HepG2 (cell line): ENCODE data around the gene EFNA2. TPM values are rescaled to one million over a fixed set of nuclear protein-coding genes. Genes with fewer than 3 reads are reported as not detected.
A peak's percentile ranks its signal among the peaks of the same experiment; 100 is the strongest.

Experiments used
- AGO2 ChIP-seq: fragments of 200-400 bp; formaldehyde crosslinking; optimal IDR thresholded peaks from 2 replicates; pipeline ENCODE3; 2017; ENCODE audit warnings: mild to moderate bottlenecking, low read depth, low read length, moderate library complexity
- AHR ChIP-seq: IDR thresholded peaks from 2 replicates; pipeline ENCODE4 v1.6.1; 2018; ENCODE audit warnings: missing genetic modification reagents, missing compliant biosample characterization
- BCL6 ChIP-seq: IDR thresholded peaks from 2 replicates; pipeline ENCODE4 v1.6.1; 2016; ENCODE audit warnings: missing genetic modification reagents, missing compliant biosample characterization
- CHD2 ChIP-seq: IDR thresholded peaks from 2 replicates; pipeline ENCODE4 v1.6.1; 2011; ENCODE audit warnings: low read depth, low read length, improper control_type of control experiment
- CHD4 ChIP-seq: fragments of 200-600 bp; sonication (generic); IDR thresholded peaks from 2 replicates; pipeline ENCODE4 v1.7.0; 2017; ENCODE audit warnings: mild to moderate bottlenecking, low read length, borderline replicate concordance
- DMAP1 ChIP-seq: IDR thresholded peaks from 2 replicates; pipeline ENCODE4 v1.6.1; 2016
- FOSL1 ChIP-seq: sonication (generic); formaldehyde crosslinking; IDR thresholded peaks from 2 replicates; pipeline ENCODE4 v1.9.0; 2021; ENCODE audit warnings: missing genetic modification reagents, borderline replicate concordance
- GABPB1 ChIP-seq: IDR thresholded peaks from 2 replicates; pipeline ENCODE4 v1.6.1; 2016; ENCODE audit warnings: mild to moderate bottlenecking, missing genetic modification reagents, moderate library complexity, missing compliant biosample characterization
- JUND ChIP-seq: sonication (generic); formaldehyde crosslinking; IDR thresholded peaks from 2 replicates; pipeline ENCODE4 v1.8.0; 2022; ENCODE audit warnings: mild to moderate bottlenecking, missing genetic modification reagents
- KLF11 ChIP-seq: IDR thresholded peaks from 2 replicates; pipeline ENCODE4 v1.6.1; 2016; ENCODE audit warnings: missing compliant biosample characterization
- KLF15 ChIP-seq: sonication (generic); formaldehyde crosslinking; IDR thresholded peaks from 2 replicates; pipeline ENCODE4 v1.8.1; 2023; ENCODE audit warnings: borderline replicate concordance, mild to moderate bottlenecking, inconsistent platforms, missing genetic modification reagents, mixed read lengths
- ONECUT2 ChIP-seq: sonication (generic); formaldehyde crosslinking; IDR thresholded peaks from 2 replicates; pipeline ENCODE4 v1.4.0; 2020; ENCODE audit warnings: missing genetic modification reagents
- PHF21A ChIP-seq: sonication (generic); formaldehyde crosslinking; IDR thresholded peaks from 2 replicates; pipeline ENCODE4 v1.5.0; 2020; ENCODE audit warnings: mild to moderate bottlenecking, missing genetic modification reagents
- SP5 ChIP-seq: IDR thresholded peaks from 2 replicates; pipeline ENCODE4 v1.6.1; 2016; ENCODE audit warnings: low read depth, borderline replicate concordance
- ZFY ChIP-seq: sonication (generic); formaldehyde crosslinking; IDR thresholded peaks from 2 replicates; pipeline ENCODE4 v1.4.0; 2020; ENCODE audit warnings: missing genetic modification reagents
- ZNF205 ChIP-seq: IDR thresholded peaks from 2 replicates; pipeline ENCODE4 v1.6.1; 2018; ENCODE audit warnings: missing biosample characterization, missing genetic modification reagents
- ZNF329 ChIP-seq: sonication (generic); formaldehyde crosslinking; IDR thresholded peaks from 2 replicates; pipeline ENCODE4 v1.9.0; 2021; ENCODE audit warnings: low read depth, mild to moderate bottlenecking, missing genetic modification reagents
- ZNF383 ChIP-seq: sonication (generic); formaldehyde crosslinking; IDR thresholded peaks from 2 replicates; pipeline ENCODE4 v1.4.0; 2020; ENCODE audit warnings: missing genetic modification reagents, mild to moderate bottlenecking, borderline replicate concordance
- ZNF597 ChIP-seq: sonication (generic); formaldehyde crosslinking; IDR thresholded peaks from 2 replicates; pipeline ENCODE4 v1.5.0; 2020; ENCODE audit warnings: missing genetic modification reagents
- ZNF605 ChIP-seq: sonication (generic); formaldehyde crosslinking; IDR thresholded peaks from 2 replicates; pipeline ENCODE4 v1.8.0; 2022; ENCODE audit warnings: mild to moderate bottlenecking, missing genetic modification reagents
- ZNF672 ChIP-seq: sonication (generic); formaldehyde crosslinking; IDR thresholded peaks from 2 replicates; pipeline ENCODE4 v1.8.1; 2022; ENCODE audit warnings: missing genetic modification reagents
- ZNF737 ChIP-seq: sonication (generic); formaldehyde crosslinking; IDR thresholded peaks from 2 replicates; pipeline ENCODE4 v1.5.0; 2020; ENCODE audit warnings: missing genetic modification reagents, mild to moderate bottlenecking, borderline replicate concordance
- ZNF747 ChIP-seq: sonication (generic); formaldehyde crosslinking; IDR thresholded peaks from 2 replicates; pipeline ENCODE4 v1.8.1; 2023; ENCODE audit warnings: missing genetic modification reagents, mild to moderate bottlenecking, borderline replicate concordance
- ZSCAN31 ChIP-seq: sonication (generic); formaldehyde crosslinking; IDR thresholded peaks from 2 replicates; pipeline ENCODE4 v1.5.0; 2020; ENCODE audit warnings: low read depth, mild to moderate bottlenecking, missing genetic modification reagents
- ZZZ3 ChIP-seq: sonication (generic); formaldehyde crosslinking; IDR thresholded peaks from 2 replicates; pipeline ENCODE4 v1.4.0; 2020; ENCODE audit warnings: missing genetic modification reagents, mild to moderate bottlenecking, borderline replicate concordance
- polyA plus RNA-seq, 8 experiments: library from polyadenylated mRNA; depleted of rRNA in 3 of 8; stranded (reverse) in 7 of 8; unstranded in 1 of 8; fragments of >200 nt; fragmentation: Illumina TruSeq in 4 of 8; extraction: Trizol in 4 of 8; gene quantifications; 2 replicates each; pipeline versions ENCODE4 v1.2.1 to v1.2.3, GENCODE V29; 2011 to 2016; ENCODE audit warnings: low read depth in 4 of 8, missing spikeins in 1 of 8, mixed read lengths in 1 of 8; ENCODE audit not compliant: insufficient read depth in 1 of 8
- total RNA-seq, 5 experiments: library from RNA; depleted of rRNA; stranded (reverse); fragments of >200 nt; fragmentation: Illumina TruSeq; extraction: Trizol; gene quantifications; 2 replicates each; pipeline ENCODE4 v1.2.3, GENCODE V29; 2016; ENCODE audit warnings: low read depth in 1 of 5
- TF ChIP-seq, protein P1 (sequence below), 2 experiments: fragments of 450-650 bp in 1 of 2; sonication (generic) in 1 of 2; formaldehyde crosslinking; IDR thresholded peaks; 2 replicates each; pipeline versions ENCODE4 v1.5.0 to v1.8.0; 2020 to 2022; ENCODE audit warnings: mild to moderate bottlenecking in 1 of 2, missing genetic modification reagents in 1 of 2
- TF ChIP-seq, protein P2 (sequence below): sonication (generic); formaldehyde crosslinking; IDR thresholded peaks from 2 replicates; pipeline ENCODE4 v1.5.0; 2020; ENCODE audit warnings: missing genetic modification reagents
- TF ChIP-seq, protein P3 (sequence below): sonication (generic); formaldehyde crosslinking; IDR thresholded peaks from 2 replicates; pipeline ENCODE4 v1.4.0; 2020; ENCODE audit warnings: missing genetic modification reagents

Gene EFNA2
- total and polyA plus RNA-seq, 2 of the 13 experiments (the other 11 are each of a cell fraction or from before 2014, with no cell fraction given) = 6.0 to 9.9 TPM

- TF ChIP-seq KLF11 (CRISPR knock-in tag) (no peak), ZNF597 (CRISPR knock-in tag) (no peak), CHD2 (no peak), GABPB1 (CRISPR knock-in tag) (peak; percentile 72), ZNF205 (CRISPR knock-in tag) (no peak), ZNF383 (CRISPR knock-in tag) (no peak), PHF21A (CRISPR knock-in tag) (peak; percentile 92), ZZZ3 (CRISPR knock-in tag) (peak; percentile 73; the same call in 1 of the 2 replicates), DMAP1 (CRISPR knock-in tag) (peak; percentile 62; the same call in 1 of the 2 replicates), ZNF605 (CRISPR knock-in tag) (no peak), ZNF737 (no peak), AHR (CRISPR knock-in tag) (no peak), ZFY (CRISPR knock-in tag) (peak; percentile 71), FOSL1 (CRISPR knock-in tag) (peak; percentile 99), ZSCAN31 (no peak), ZNF747 (CRISPR knock-in tag) (no peak), ZNF329 (CRISPR knock-in tag) (no peak), JUND (CRISPR knock-in tag) (peak; percentile 100), KLF15 (CRISPR knock-in tag) (no peak), CHD4 (no peak), ONECUT2 (no peak), SP5 (CRISPR knock-in tag) (peak; percentile 68), BCL6 (peak; percentile 82; the same call in 1 of the 2 replicates), AGO2 (peak; percentile 17), ZNF672 (CRISPR knock-in tag) (no peak)
- TF ChIP-seq, protein P1, sequence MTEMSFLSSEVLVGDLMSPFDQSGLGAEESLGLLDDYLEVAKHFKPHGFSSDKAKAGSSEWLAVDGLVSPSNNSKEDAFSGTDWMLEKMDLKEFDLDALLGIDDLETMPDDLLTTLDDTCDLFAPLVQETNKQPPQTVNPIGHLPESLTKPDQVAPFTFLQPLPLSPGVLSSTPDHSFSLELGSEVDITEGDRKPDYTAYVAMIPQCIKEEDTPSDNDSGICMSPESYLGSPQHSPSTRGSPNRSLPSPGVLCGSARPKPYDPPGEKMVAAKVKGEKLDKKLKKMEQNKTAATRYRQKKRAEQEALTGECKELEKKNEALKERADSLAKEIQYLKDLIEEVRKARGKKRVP (CRISPR knock-in tag; IDR thresholded peaks at IDR 0.05) = 0 out of 4 replicates have a peak, but pooled peaks of 1 of the 2 experiments have one; percentile 19
- TF ChIP-seq, protein P2, sequence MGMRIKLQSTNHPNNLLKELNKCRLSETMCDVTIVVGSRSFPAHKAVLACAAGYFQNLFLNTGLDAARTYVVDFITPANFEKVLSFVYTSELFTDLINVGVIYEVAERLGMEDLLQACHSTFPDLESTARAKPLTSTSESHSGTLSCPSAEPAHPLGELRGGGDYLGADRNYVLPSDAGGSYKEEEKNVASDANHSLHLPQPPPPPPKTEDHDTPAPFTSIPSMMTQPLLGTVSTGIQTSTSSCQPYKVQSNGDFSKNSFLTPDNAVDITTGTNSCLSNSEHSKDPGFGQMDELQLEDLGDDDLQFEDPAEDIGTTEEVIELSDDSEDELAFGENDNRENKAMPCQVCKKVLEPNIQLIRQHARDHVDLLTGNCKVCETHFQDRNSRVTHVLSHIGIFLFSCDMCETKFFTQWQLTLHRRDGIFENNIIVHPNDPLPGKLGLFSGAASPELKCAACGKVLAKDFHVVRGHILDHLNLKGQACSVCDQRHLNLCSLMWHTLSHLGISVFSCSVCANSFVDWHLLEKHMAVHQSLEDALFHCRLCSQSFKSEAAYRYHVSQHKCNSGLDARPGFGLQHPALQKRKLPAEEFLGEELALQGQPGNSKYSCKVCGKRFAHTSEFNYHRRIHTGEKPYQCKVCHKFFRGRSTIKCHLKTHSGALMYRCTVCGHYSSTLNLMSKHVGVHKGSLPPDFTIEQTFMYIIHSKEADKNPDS (CRISPR knock-in tag) = 0 out of 2 replicates have a peak, but pooled peaks have one; percentile 16
- TF ChIP-seq, protein P3, sequence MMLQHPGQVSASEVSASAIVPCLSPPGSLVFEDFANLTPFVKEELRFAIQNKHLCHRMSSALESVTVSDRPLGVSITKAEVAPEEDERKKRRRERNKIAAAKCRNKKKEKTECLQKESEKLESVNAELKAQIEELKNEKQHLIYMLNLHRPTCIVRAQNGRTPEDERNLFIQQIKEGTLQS (CRISPR knock-in tag) = peak; percentile 100
These were observed 20.7 kb upstream of the EFNA2 start (continued) for GRCh38 chr19:1264801-1265614.
